CD8-positive, alpha-beta memory T cell (primary cell): ENCODE data around the gene AGRN. TPM values are rescaled to one million over a fixed set of nuclear protein-coding genes. Genes with fewer than 3 reads are reported as not detected.

ENCODE experiments used
- CTCF ChIA-PET: fragments of 350-600 bp; sonication (Branson Sonifier 250); formaldehyde crosslinking; loops from one replicate; lab custom pipeline; 2021; ENCODE audit warnings: antibody characterized with exemption; lab: Charles Lee
- POLR2A ChIA-PET: fragments of 350-600 bp; sonication (Branson Sonifier 250); formaldehyde crosslinking; loops from one replicate; lab custom pipeline; 2021; ENCODE audit warnings: antibody characterized with exemption; lab: Charles Lee
- DNase-seq, 5 donors: peaks; one replicate each; pipeline versions ENCODE4 v3.0.0 to v3.0.0-alpha.2; 2020 to 2022; ENCODE audit warnings: mixed read lengths in 1 of 5
- H3K27ac ChIP-seq: one replicate; pipeline ENCODE4 v1.7.0; 2013; ENCODE audit warnings: low read depth, mild to moderate bottlenecking, low read length, moderate library complexity
- H3K27me3 ChIP-seq: 2 replicates; pipeline ENCODE4 v1.7.0; 2013; ENCODE audit warnings: low read length, mild to moderate bottlenecking; ENCODE audit not compliant: insufficient read depth, poor library complexity, severe bottlenecking
- H3K36me3 ChIP-seq: 2 replicates; pipeline ENCODE4 v1.7.0; 2013; ENCODE audit warnings: mild to moderate bottlenecking, low read length, moderate library complexity; ENCODE audit not compliant: insufficient read depth
- H3K4me1 ChIP-seq: 2 replicates; pipeline ENCODE4 v1.7.0; 2013; ENCODE audit warnings: mild to moderate bottlenecking, low read length, moderate library complexity; ENCODE audit not compliant: insufficient read depth
- H3K4me3 ChIP-seq: 2 replicates; pipeline ENCODE4 v1.7.0; 2013; ENCODE audit warnings: mild to moderate bottlenecking, low read length
- H3K9me3 ChIP-seq: 2 replicates; pipeline ENCODE4 v1.7.0; 2013; ENCODE audit warnings: mild to moderate bottlenecking, low read length
- H3K27ac Mint-ChIP-seq, 8 donors: one replicate each; pipeline ENCODE4 v1.8.0; 2020 to 2021; ENCODE audit warnings: mixed read lengths in 8 of 8, mild to moderate bottlenecking in 6 of 8, inconsistent platforms in 3 of 8, moderate library complexity in 3 of 8
- H3K27me3 Mint-ChIP-seq, 2 donors: one replicate each; pipeline ENCODE4 v1.8.0; 2020 to 2021; ENCODE audit warnings: mixed read lengths in 2 of 2, mild to moderate bottlenecking in 1 of 2, moderate library complexity in 1 of 2
- H3K36me3 Mint-ChIP-seq, 3 donors: one replicate each; pipeline ENCODE4 v1.8.0; 2020 to 2021; ENCODE audit warnings: mixed read lengths in 3 of 3, inconsistent platforms in 1 of 3, mild to moderate bottlenecking in 1 of 3
- H3K4me1 Mint-ChIP-seq, 3 donors: one replicate each; pipeline ENCODE4 v1.8.0; 2020 to 2021; ENCODE audit warnings: mixed read lengths in 3 of 3, inconsistent platforms in 1 of 3, mild to moderate bottlenecking in 1 of 3
- H3K4me3 Mint-ChIP-seq, 7 donors: one replicate each; pipeline ENCODE4 v1.8.0; 2020 to 2021; ENCODE audit warnings: mixed read lengths in 7 of 7, mild to moderate bottlenecking in 6 of 7, moderate library complexity in 4 of 7, inconsistent platforms in 2 of 7
- H3K9me3 Mint-ChIP-seq, 5 donors: one replicate each; pipeline ENCODE4 v1.8.0; 2020 to 2022; ENCODE audit warnings: mixed read lengths in 5 of 5, mild to moderate bottlenecking in 3 of 5, moderate library complexity in 2 of 5, inconsistent platforms in 1 of 5
- polyA plus RNA-seq: library from polyadenylated mRNA; unstranded; fragments of 300-500 nt; fragmentation: Illumina TruSeq; gene quantifications from one replicate; pipeline ENCODE4 v1.2.3, GENCODE V29; 2021
- total RNA-seq, 2 experiments: library from RNA; stranded (reverse); gene quantifications; one replicate each; pipeline ENCODE4 v1.2.3, GENCODE V29; 2021

AGRN gene
- total and polyA plus RNA-seq, 3 experiments from 2014 or later = 7.1 to 8.0 TPM; not detected in 1

- Mint-ChIP-seq H3K27me3 (peaks cover 30 to 45% of the 10 kb centered on the region in 2 donors), H3K4me1 (peaks cover 9 to 20% (median 9%) of the 10 kb centered on the region in 3 donors), H3K4me3 (peak within 1 kb of the TSS; percentile 66 to 88 (median 78)), H3K27ac (peak within 1 kb of the TSS in 7 of 8 donors; percentile 85 to 94 (median 91)), H3K9me3 (peaks cover 0 to 2% (median 0%) of the 10 kb centered on the region in 5 donors), H3K36me3 (no peaks in the 10 kb centered on the region)
- Histone ChIP-seq H3K4me3 (peak within 1 kb of the TSS; percentile 39), H3K27ac (peak within 1 kb of the TSS; percentile 63), H3K9me3 (no peaks in the 10 kb centered on the region), H3K27me3 (peaks cover 34% of the 10 kb centered on the region), H3K36me3 (no peaks in the 10 kb centered on the region), H3K4me1 (peaks cover 20% of the 10 kb centered on the region)
- DNase-seq = peak; percentile 40 to 56 (median 49)
- POLR2A ChIA-PET = no interaction called here
- CTCF ChIA-PET = no interaction called here
Measured at GRCh38 chr1:999725-1000356, 20.1 kb upstream of the AGRN start, which contains the start of gene HES4. Gene HES4, minus strand, starts transcription at chr1:1000097. Its CDS starts 124 bp downstream, at chr1:999973.

GRCh38 chr1:1000357-1001056 is 19.4 kb upstream of the AGRN start:
- H3K27me3 ChIP-seq = peaks cover 41% of the 10 kb centered on the region
- no peaks in the 10 kb centered on the region for H3K36me3 ChIP-seq
- peak overlapping the region; percentile 63 for H3K27ac ChIP-seq
- peaks cover 0 to 2% (median 0%) of the 10 kb centered on the region in 5 donors for H3K9me3 Mint-ChIP-seq
- peak overlapping the region in 7 of 8 donors; percentile 85 to 94 (median 88) for H3K27ac Mint-ChIP-seq
- CTCF ChIA-PET = interaction anchor here (1.1 to 2.1 kb wide), 3 partner anchors 8 to 89 kb away, joined by 4 to 21 read pairs (median 14); partner anchors contain the start of gene ISG15
- peak overlapping the region; percentile 39 for H3K4me3 ChIP-seq
- DNase-seq = peak; percentile 63 to 85 (median 72)
- POLR2A ChIA-PET = interaction anchor here (1.2 kb wide), 1 partner anchor 14 kb away, joined by 6 read pairs; the partner anchor contains the start of gene ISG15
- H3K4me1 Mint-ChIP-seq = peaks cover 15 to 25% (median 15%) of the 10 kb centered on the region in 3 donors
- H3K9me3 ChIP-seq = no peaks in the 10 kb centered on the region
- no peaks in the 10 kb centered on the region for H3K36me3 Mint-ChIP-seq
- H3K4me1 ChIP-seq = peaks cover 25% of the 10 kb centered on the region
- H3K4me3 Mint-ChIP-seq = peak overlapping the region; percentile 66 to 88 (median 78)
- H3K27me3 Mint-ChIP-seq = peaks cover 31 to 45% of the 10 kb centered on the region in 2 donors

- Histone ChIP-seq H3K4me3 (peak overlapping the region; percentile 20), H3K9me3 (no peaks in the 10 kb centered on the region), H3K4me1 (peaks cover 20% of the 10 kb centered on the region), H3K27ac (peak overlapping the region; percentile 63), H3K27me3 (peaks cover 43% of the 10 kb centered on the region), H3K36me3 (no peaks in the 10 kb centered on the region)
- POLR2A ChIA-PET = interaction anchor here (1.2 kb wide), 1 partner anchor 13 kb away, joined by 6 read pairs; the partner anchor contains the start of gene ISG15
- peak overlapping the region; percentile 66 to 88 (median 78) for H3K4me3 Mint-ChIP-seq
- peak in 1 of 5 donors; percentile 46 for DNase-seq
- H3K4me1 Mint-ChIP-seq = peaks cover 10 to 21% (median 12%) of the 10 kb centered on the region in 3 donors
- peaks cover 29 to 44% of the 10 kb centered on the region in 2 donors for H3K27me3 Mint-ChIP-seq
- H3K9me3 Mint-ChIP-seq = peaks cover 0 to 2% (median 0%) of the 10 kb centered on the region in 5 donors
- CTCF ChIA-PET = interaction anchor here (1.0 to 2.1 kb wide), 7 partner anchors 9 to 89 kb away, joined by 3 to 21 read pairs (median 6); partner anchors contain the start of gene ISG15
- no peaks in the 10 kb centered on the region for H3K36me3 Mint-ChIP-seq
- peak overlapping the region in 7 of 8 donors; percentile 84 to 94 (median 88) for H3K27ac Mint-ChIP-seq
Measured at GRCh38 chr1:1001057-1001783, 18.7 kb upstream of the AGRN start.

- Mint-ChIP-seq H3K36me3 (no peaks in the 10 kb centered on the region), H3K4me3 (no peak overlapping the region), H3K27ac (no peak overlapping the region), H3K4me1 (peaks cover 10 to 21% (median 10%) of the 10 kb centered on the region in 3 donors), H3K27me3 (peaks cover 28 to 46% of the 10 kb centered on the region in 2 donors), H3K9me3 (peaks cover 0 to 2% (median 0%) of the 10 kb centered on the region in 5 donors)
- Histone ChIP-seq H3K27ac (no peak overlapping the region), H3K36me3 (no peaks in the 10 kb centered on the region), H3K27me3 (peaks cover 43% of the 10 kb centered on the region), H3K9me3 (no peaks in the 10 kb centered on the region), H3K4me3 (no peak overlapping the region), H3K4me1 (peaks cover 20% of the 10 kb centered on the region)
- ChIA-PET POLR2A (no interaction called here), CTCF (interaction anchor here (1.2 to 1.7 kb wide), 5 partner anchors 10 to 119 kb away, joined by 3 to 7 read pairs (median 4); partner anchors contain the start of genes AGRN and ISG15)
- DNase-seq = no peak
Measured at GRCh38 chr1:1003618-1004419, 16.1 kb upstream of the AGRN start.

- Histone ChIP-seq H3K4me3 (no peak overlapping the region), H3K9me3 (no peaks in the 10 kb centered on the region), H3K27me3 (peaks cover 43% of the 10 kb centered on the region), H3K27ac (no peak overlapping the region), H3K4me1 (peaks cover 20% of the 10 kb centered on the region), H3K36me3 (no peaks in the 10 kb centered on the region)
- peaks cover 0 to 2% (median 0%) of the 10 kb centered on the region in 5 donors for H3K9me3 Mint-ChIP-seq
- DNase-seq = no peak
- no peaks in the 10 kb centered on the region for H3K36me3 Mint-ChIP-seq
- ChIA-PET POLR2A (no interaction called here), CTCF (interaction anchor here (1.2 to 1.7 kb wide), 4 partner anchors 9 to 118 kb away, joined by 3 to 7 read pairs (median 4); partner anchors contain the start of genes AGRN and ISG15)
- peaks cover 10 to 21% (median 13%) of the 10 kb centered on the region in 3 donors for H3K4me1 Mint-ChIP-seq
- peak overlapping the region in 2 of 8 donors; percentile 11 to 26 for H3K27ac Mint-ChIP-seq
- peaks cover 28 to 50% of the 10 kb centered on the region in 2 donors for H3K27me3 Mint-ChIP-seq
- peak overlapping the region in 1 of 7 donors; percentile 48 for H3K4me3 Mint-ChIP-seq
Measured at GRCh38 chr1:1004420-1004779, 15.5 kb upstream of the AGRN start.

- H3K36me3 ChIP-seq = no peaks in the 10 kb centered on the region
- ChIA-PET CTCF (interaction anchor here (1.4 to 1.7 kb wide), 3 partner anchors 8 to 117 kb away, joined by 3 to 7 read pairs (median 4); partner anchors contain the start of gene ISG15), POLR2A (no interaction called here)
- Mint-ChIP-seq H3K27me3 (peaks cover 27 to 50% of the 10 kb centered on the region in 2 donors), H3K36me3 (no peaks in the 10 kb centered on the region), H3K4me1 (peaks cover 10 to 21% (median 13%) of the 10 kb centered on the region in 3 donors), H3K9me3 (peaks cover 0 to 2% (median 0%) of the 10 kb centered on the region in 5 donors), H3K4me3 (peak overlapping the region in 1 of 7 donors; percentile 48), H3K27ac (peak overlapping the region in 2 of 8 donors; percentile 11 to 26)
- H3K27me3 ChIP-seq = peaks cover 43% of the 10 kb centered on the region
- no peaks in the 10 kb centered on the region for H3K9me3 ChIP-seq
- no peak for DNase-seq
- H3K4me3 ChIP-seq = no peak overlapping the region
- H3K27ac ChIP-seq = peak overlapping the region; percentile 39
- peaks cover 20% of the 10 kb centered on the region for H3K4me1 ChIP-seq
Measured at GRCh38 chr1:1004780-1005697, 14.9 kb upstream of the AGRN start.
